ENCODE data around the gene CDKL4.
"Not testable (repeated sequence)": the region's sequence is repeated elsewhere in the genome, so short reads cannot be mapped to it uniquely, and the experiment has no call there.

The CDKL4 gene

DNA sequence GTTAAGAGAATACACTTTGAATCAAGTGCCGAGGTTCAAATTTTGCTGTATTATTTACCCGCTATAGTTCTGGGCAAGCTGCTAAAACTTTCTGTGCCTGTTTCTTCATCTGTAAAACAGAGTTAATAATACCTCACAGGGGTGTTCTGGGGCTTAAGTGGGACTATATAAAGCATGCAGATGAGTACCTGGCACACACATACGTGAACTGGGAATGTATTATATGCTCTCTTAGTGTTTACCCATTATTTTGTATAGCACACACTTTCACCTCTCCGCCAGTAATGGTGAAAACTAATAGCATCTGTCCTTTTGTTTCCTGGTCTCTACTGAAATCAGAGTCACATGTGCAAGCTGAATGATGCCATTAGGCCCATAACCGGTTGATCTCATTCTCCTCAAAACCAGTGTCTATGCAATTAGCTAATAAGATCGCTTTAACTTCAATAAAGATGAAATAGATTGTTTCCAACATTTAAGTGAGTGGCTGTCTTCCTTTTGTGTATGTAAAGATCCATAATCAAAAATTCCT is 3.8 kb upstream of the CDKL4 start:
- no peak for TF ChIP-seq CTCF (IDR thresholded peaks at IDR 0.05; ENCODE audit: borderline replicate concordance, insufficient read depth, low read depth, low read length)
- H3K4me3 ChIP-seq (ENCODE audit: low read depth, low read length), result no peak overlapping the region

DNA sequence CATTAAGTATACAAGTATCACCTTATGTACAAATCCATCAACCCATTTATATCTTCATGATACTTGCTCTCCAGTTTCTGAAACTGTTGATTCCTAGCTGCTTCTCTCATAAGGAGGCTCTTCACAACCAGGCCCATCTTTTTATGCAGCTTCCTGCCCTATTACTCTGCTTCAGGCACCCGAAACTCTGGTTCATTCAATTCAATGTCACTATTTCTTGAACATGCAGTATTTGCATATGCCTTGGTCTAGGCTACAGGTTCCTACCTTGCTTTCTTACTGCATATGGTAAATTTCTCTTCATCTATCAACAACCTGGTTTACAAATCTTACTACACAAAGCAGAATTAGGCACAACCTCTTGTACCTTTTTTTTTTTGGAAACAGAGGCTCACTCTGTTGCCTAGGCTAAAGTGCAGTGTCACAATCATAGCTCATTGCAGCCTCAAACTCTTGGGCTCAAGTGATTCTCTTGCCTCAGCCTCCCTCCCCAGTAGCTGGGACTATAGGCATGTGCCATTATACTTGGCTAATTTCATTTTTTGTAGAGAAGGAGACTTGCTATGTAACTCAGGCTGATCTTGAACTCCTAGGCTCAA is 2.7 kb upstream of the CDKL4 start:
- no peak overlapping the region for H3K4me3 ChIP-seq (ENCODE audit: low read depth, low read length)
- TF ChIP-seq CTCF (IDR thresholded peaks at IDR 0.05; ENCODE audit: borderline replicate concordance, insufficient read depth, low read depth, low read length), result no peak

DNA sequence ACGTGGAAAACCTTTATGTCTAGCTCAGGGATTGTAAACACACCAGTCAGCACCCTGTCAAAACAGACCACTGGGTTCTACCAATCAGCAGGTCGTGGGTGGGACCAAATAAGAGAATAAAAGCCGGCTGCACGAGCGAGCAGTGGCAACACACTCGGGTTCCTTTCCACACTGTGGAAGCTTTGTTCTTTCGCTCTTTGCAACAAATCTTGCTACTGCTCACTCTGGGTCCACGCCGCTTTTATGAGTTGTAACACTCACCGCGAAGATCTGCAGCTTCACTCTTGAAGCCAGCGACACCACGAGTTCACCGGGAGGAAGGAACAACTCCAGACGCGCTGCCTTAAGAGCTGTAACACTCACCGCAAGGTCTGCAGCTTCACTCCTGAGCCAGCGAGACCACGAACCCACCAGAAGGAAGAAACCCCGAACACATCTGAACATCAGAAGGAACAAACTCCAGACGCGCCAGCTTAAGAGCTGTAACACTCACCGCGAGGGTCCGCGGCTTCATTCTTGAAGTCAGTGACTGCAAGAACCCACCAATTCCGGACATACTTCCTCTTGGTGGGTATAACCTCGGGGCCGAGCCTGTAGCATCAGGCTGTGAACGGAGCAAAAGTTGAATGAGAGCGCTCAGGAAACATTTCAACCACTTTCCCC is 1.3 kb upstream of the CDKL4 start:
- peak overlapping the region; percentile 40 for H3K4me3 ChIP-seq (ENCODE audit: low read depth, low read length)

DNA sequence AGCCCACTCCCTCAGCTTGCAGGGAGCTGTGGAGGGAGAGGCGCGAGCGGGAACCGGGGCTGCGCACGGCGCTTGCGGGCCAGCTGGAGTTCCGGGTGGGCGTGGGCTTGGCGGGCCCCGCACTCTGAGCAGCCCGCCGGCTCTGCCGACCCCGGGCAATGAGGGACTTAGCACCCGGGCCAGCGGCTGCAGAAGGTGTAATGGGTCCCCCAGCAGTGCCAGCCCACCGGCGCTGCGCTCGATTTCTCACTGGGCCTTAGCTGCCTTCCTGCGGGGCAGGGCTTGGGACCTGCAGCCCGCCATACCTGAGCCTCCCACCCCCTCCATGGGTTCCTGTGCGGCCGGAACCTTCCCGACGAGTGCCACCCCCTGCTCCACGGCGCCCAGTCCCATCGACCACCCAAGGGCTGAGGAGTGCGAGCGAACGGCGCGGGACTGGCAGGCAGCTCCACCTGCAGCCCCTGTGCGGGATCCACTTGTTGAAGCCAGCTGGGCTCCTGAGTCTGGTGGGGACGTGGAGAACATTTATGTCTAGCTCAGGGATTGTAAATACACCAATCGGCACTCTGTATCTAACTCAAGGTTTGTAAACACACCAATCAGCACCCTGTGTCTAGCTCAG is 582 bp upstream of the CDKL4 start:
- H3K4me3 ChIP-seq (ENCODE audit: low read depth, low read length), result not testable (repeated sequence)

- no peak for TF ChIP-seq CTCF (IDR thresholded peaks at IDR 0.05; ENCODE audit: borderline replicate concordance, insufficient read depth, low read depth, low read length)
- H3K4me3 ChIP-seq (ENCODE audit: low read depth, low read length), result no peak overlapping the region
Measured at GRCh38 chr2:39241588-39241987, 2.2 kb downstream of the CDKL4 start.

- TF ChIP-seq CTCF (IDR thresholded peaks at IDR 0.05; ENCODE audit: borderline replicate concordance, insufficient read depth, low read depth, low read length), result no peak
- no peak overlapping the region for H3K4me3 ChIP-seq (ENCODE audit: low read depth, low read length)
Measured at GRCh38 chr2:39240758-39241157, 3.0 kb downstream of the CDKL4 start.

GRCh38 chr2:39234754-39235153 is 9.0 kb downstream of the CDKL4 start:
- TF ChIP-seq CTCF (IDR thresholded peaks at IDR 0.05; ENCODE audit: borderline replicate concordance, insufficient read depth, low read depth, low read length), result no peak

DNA sequence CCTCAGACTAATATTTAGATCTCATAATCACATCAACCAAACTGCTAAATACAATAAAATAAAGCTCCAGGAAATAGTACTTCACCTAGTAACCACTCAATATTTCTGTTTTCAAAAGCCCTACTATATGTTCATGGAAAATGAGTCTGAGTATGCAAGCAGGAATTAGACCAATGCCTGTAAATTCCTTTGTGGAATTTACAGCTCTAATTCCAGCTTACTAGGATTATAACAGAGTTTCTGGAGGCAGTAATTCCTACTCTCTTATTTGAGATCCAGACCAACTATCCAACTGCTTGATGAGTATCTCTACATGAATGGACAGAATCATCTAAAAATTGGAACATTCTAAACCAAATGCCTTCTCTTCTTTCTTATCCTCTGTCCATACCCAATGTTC is 11.6 kb downstream of the CDKL4 start:
- no peak for TF ChIP-seq CTCF (IDR thresholded peaks at IDR 0.05; ENCODE audit: borderline replicate concordance, insufficient read depth, low read depth, low read length)
- no peak overlapping the region for H3K4me3 ChIP-seq (ENCODE audit: low read depth, low read length)

More at GRCh38 chr2:39234754-39235153, 9.0 kb downstream of the CDKL4 start:
- H3K4me3 ChIP-seq (ENCODE audit: low read depth, low read length), result no peak overlapping the region
